ENCODE measurements around the gene ZNRF1.

- TF ChIP-seq CTCF (IDR thresholded peaks at IDR 0.05; ENCODE audit: control extremely low read depth in 1 of 3, insufficient read depth in 1 of 3, low read depth in 1 of 3, low read length in 3 of 3) (no peak), YY1 (IDR thresholded peaks at IDR 0.05; ENCODE audit: low read depth, low read length) (no peak), GTF2F1 (IDR thresholded peaks at IDR 0.05; ENCODE audit: borderline replicate concordance, low read depth, low read length) (no peak), POLR2A (IDR thresholded peaks at IDR 0.05; ENCODE audit: control extremely low read depth in 1 of 2, low read depth in 2 of 2, low read length in 2 of 2) (no peak), POLR2AphosphoS5 (IDR thresholded peaks at IDR 0.05; ENCODE audit: low read depth, low read length) (no peak), FOSL1 (IDR thresholded peaks at IDR 0.05; ENCODE audit: insufficient read depth, low read depth, low read length) (no peak), EP300 (IDR thresholded peaks at IDR 0.05; ENCODE audit: borderline replicate concordance in 1 of 2, low read depth in 2 of 2, low read length in 2 of 2) (no peak), ATF3 (IDR thresholded peaks at IDR 0.05; ENCODE audit: insufficient read depth, low read depth, low read length) (no peak), MAX (IDR thresholded peaks at IDR 0.05) (no peak), JUND (IDR thresholded peaks at IDR 0.05; ENCODE audit: low read length) (no peak), ZNF274 (IDR thresholded peaks at IDR 0.05; ENCODE audit: borderline replicate concordance, extremely low read depth, low read length) (no peak)
These were observed 88.0 kb downstream of the ZNRF1 start for GRCh38 chr16:75086688-75087374.

Measured in H1 (cell line).